HL-60/S4 treated with retinoic acid at 250 ng/mL for 4 days and 3 days (cell line): ENCODE results near the gene MAIP1.

Experiments used
- in situ Hi-C: fragments of 300-500 bp; cut with MboI; formaldehyde crosslinking; loops from 2 replicates; pipeline ENCODE4 v1.7.0; 2022; ENCODE audit warnings: low sequenced_read_pairs

MAIP1 gene

DNA sequence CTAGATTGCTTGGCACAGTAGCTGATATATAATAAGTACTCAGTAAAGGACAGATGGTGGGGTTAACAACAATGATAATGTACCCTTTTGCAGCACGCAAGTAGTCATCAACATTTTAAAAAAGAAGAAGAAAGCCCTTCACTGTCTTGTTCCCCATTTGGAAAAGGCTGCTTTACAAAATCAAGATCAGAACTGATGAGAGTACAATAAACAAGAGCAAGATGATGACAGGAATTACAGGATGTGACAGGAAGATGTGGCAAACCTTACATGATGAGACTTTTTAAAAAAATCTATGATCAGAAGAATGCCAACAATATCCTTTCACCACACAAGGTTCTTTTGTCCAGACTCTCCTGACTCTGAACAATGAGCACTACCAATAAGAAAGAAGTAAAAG lies 9.2 kb upstream of the MAIP1 start:
- in situ Hi-C loops, result no loop called here

DNA sequence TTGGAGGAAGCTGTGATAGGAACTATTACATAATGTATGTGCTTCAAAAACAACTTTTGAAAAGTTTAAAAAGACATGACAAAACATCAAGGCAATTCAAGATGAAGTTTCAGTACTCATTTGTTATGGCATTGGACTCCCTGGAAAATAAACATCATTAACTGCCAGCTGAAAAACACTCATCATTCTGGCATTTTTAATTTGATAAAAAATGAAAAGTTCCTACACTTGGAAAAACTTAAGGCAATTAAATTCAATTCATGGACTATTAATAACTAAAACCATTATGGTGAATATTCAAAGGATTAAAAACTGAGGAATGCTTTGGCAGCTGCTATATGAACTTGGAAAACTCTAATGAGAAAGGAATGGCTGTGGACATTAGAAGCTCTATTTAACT lies 8.5 kb upstream of the MAIP1 start:
- in situ Hi-C loops, result no loop called here

DNA sequence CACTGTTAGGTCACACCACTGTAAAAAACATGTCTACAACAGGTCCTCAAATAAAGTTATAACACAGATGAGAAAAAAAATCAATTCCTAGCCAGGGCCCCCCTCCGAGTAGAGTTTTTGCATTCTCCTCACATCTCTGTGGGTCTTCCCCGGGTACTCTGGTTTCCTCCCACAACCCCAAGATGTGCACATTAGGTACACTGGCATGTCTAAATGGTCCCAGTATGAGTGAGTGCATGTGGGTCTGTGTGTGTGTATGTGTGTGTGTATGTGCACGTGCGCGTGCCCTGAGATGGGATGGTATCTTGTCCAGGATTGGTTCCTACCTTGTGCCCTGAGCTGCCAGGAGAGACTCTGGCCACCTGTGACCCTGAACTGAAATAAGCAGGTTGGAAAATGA lies 5.0 kb upstream of the MAIP1 start:
- in situ Hi-C loops, result loop anchor here (25.0 kb wide), 1 partner anchor 762 kb away; no protein-coding TSS in a partner anchor

DNA sequence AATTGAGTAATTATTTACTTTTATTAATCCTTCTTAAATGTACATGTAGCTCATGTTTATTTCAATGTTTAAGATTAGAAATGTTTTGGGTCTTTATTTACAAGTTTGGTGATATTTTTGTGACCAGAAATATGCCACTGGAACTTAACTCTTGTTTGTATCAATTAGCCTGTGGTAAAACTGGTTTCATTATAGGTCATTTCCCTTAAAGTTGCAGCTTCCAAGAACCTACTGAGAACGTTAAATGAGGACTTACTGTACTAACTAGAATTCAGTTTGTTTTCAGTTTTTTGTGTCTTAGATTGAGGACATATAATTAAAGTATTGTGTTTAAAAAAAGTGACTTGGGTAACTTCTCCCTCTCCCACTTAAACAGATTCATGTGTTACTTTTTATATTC lies 4.4 kb upstream of the MAIP1 start:
- in situ Hi-C loops, result loop anchor here (25.0 kb wide), 1 partner anchor 761 kb away; no protein-coding TSS in a partner anchor

DNA sequence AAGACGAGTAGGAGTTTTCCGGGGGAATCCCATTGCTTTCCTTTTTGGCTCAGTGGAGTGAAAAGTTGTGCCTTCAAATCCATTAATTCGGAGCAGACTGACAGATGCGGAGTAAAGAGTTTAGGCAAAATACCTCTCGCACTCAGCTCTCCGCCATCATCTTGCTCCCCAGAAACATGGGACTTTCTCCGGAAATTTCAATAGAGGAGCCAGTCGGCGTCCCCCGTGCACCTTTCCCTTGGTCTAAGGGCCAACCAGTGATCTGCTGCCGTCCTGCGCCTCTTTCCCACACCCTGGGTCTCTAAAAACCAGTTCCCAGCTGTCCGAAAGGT lies 409 bp upstream of the MAIP1 start:
- in situ Hi-C loops, result loop anchor here (25.0 kb wide), 1 partner anchor 757 kb away; no protein-coding TSS in a partner anchor

DNA sequence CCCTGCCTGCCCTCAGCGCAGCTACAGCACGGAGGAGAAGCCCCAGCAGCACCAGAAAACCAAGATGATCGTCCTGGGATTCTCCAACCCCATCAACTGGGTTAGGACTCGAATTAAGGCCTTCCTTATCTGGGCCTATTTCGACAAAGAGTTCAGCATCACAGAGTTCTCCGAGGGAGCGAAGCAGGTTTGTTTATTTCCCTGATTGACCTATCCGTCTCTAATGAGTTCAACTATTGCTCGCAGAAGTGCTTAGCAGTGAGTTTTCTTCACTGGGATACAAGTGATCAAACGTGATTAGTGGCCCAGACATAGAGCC lies 639 bp downstream of the MAIP1 start:
- in situ Hi-C loops, result loop anchor here (25.0 kb wide), 1 partner anchor 756 kb away; no protein-coding TSS in a partner anchor

DNA sequence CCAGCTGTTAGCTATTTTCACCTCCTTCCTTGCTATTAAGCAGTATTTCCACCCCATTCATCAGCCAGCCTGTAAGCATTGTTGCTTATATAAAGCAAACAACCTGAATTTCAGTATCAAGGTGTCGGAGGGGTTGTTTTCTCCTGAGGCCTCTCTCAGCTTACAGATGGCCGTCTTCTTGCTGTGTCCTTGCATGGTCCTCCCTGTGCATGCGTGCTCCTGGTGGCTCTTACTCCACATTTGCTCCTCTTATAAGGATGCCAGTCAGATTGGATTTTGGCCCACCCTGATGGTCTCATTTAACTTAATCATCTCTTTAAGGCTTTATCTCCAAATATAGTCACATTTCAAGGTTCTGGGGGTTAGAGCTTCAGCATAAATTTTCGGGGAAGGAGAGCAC lies 2.6 kb downstream of the MAIP1 start:
- in situ Hi-C loops, result loop anchor here (25.0 kb wide), 1 partner anchor 754 kb away; no protein-coding TSS in a partner anchor

DNA sequence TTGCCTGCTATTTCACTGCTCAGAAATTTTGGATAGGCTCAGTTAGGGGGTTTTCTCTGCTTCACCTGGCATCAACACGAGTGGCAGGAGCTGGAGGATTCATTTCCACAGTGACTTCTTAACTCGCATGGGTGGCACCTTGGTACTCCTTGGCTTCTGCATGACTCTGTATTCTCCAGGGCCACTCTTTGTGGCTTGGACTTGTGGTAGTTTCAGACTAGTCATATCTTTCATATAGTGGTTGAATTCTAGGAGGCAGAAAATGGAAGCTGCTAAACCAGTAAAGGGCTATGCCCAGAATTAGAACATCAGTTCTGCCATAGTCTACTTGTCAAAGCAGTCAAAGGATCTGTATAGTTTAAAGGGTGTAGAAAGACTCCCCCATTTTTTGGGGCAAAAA lies 6.8 kb downstream of the MAIP1 start:
- in situ Hi-C loops, result loop anchor here (25.0 kb wide), 1 partner anchor 750 kb away; no protein-coding TSS in a partner anchor

DNA sequence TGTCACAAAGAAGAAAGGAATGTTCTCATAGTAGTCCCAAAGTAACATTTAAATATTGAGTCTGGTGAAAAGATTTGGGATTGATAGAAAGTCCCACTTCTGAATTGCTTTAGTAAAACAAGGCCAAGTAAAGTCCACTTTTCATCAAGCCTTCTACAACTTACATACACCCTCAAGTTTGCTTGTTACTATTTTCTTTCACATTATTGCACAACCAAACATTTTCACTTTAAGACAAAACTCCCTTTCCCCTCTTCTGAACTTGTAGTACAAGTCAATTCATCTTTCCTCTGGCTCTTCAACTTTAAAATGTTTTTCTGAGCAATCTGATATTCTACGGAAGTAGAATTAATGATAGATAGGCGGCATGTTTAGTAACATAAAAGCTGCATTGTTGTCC lies 11.0 kb downstream of the MAIP1 start:
- in situ Hi-C loops, result loop anchor here (25.0 kb wide), 1 partner anchor 746 kb away; no protein-coding TSS in a partner anchor

DNA sequence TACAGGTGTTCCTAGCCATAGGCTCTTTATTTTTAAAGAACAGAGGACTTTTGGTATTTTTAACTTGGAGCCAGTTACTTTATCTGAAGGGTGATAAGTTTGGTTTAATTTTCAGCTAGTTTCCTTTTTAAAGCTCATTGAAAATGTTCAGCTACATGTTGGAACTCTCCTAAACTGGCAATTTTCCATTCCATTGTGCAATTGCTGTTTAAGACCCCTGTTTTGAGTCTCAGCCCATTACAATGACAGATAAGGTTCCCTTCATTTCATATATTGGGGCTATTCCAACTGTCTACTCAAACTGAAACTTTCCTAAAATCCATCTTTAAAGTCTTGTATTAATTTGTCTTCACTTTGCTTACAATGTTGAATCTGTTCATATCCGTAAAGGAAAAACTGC lies 11.6 kb downstream of the MAIP1 start:
- in situ Hi-C loops, result loop anchor here (25.0 kb wide), 1 partner anchor 745 kb away; no protein-coding TSS in a partner anchor

DNA sequence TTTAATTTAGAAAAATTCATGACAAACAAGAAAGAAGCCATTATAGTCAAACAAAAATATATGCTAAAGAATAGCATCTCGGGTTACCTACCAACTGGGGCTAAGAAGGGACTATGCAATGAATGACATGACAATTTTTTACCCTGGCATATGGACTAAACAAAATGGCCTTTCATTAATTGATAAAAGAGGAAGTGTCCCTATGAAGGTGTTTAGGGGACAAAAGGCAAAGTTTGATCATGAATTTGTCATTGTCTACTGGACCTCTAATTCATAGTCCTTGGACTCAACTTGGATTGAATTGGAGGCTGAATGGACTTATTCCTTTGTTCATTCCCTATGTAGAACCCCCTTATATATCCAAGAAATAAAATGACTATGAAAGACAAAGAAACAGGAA lies 12.7 kb downstream of the MAIP1 start:
- in situ Hi-C loops, result loop anchor here (25.0 kb wide), 1 partner anchor 744 kb away; no protein-coding TSS in a partner anchor

DNA sequence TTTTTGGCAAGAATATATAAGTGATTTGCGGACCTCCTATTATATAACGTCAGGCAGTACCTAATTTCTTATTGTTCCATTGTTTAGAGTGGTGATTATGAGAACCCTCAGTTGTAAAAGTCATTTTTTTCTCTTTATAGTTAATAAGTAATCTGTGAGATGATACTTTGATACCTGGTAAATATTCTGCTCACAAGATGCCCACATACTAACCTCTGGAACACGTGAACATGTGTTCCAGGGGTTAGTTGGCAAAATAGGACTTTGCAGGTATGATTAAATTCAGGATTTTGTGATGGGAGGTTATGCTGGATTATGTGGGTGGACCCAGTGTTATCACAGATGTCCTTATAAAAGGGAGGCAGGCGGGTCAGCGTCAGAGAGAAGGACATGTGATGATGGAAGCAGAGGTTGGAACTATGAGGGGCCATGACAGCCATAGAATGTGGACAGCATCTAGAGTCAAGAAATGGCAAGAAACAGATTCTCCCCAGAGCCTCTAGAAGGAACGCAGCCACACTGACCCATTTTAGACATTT lies 16.8 kb downstream of the MAIP1 start:
- in situ Hi-C loops, result loop anchor here (25.0 kb wide), 1 partner anchor 740 kb away; no protein-coding TSS in a partner anchor

DNA sequence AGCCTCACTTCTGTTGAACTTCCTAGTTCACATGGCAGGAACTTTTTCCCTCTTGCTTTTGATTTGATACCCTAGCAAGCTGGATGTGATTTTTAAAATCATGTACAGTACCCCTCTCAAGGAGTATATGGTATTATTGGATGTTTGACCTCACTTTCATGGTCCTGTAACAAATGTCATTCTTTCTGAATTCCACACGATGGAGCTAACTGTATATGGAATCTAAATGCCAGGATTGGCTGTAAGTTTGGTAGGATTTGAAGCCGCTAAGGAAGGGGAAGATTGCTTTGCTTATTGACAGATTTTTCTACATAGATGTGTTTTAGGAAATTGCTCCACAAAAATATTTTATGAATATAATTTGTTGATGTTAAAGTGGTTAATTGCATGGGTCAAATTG lies 18.3 kb downstream of the MAIP1 start:
- in situ Hi-C loops, result loop anchor here (25.0 kb wide), 1 partner anchor 739 kb away; no protein-coding TSS in a partner anchor

DNA sequence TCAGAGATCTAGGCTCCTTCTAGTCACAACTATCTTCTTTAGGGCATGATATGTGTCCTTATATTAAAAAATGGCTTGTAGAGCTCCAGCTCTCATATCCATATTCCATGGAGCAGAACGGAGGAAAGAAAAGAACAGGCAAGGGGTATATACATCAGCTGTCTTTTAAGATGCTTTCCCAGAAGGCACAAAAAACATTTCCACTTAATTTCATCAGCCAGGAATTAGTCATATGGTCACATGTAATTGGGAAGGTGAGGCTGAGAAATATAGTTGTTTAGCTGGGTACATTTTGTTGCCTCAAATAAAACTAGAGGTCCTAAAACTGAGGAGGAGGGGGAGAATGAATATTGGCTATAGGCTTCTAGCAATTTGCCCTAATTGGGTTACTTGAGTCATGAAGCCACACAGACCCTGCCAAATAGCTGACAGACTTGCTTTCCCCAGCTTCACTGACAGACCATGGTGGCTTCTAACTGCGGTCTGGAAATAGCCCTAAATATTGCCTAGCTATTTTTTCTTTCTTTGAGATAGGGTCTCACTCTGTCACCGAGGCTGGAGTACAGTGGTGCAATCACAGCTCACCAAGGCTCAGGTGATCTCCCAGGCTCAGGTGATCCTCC lies 20.0 kb downstream of the MAIP1 start:
- in situ Hi-C loops, result loop anchor here (25.0 kb wide), 1 partner anchor 512 kb away; no protein-coding TSS in a partner anchor

DNA sequence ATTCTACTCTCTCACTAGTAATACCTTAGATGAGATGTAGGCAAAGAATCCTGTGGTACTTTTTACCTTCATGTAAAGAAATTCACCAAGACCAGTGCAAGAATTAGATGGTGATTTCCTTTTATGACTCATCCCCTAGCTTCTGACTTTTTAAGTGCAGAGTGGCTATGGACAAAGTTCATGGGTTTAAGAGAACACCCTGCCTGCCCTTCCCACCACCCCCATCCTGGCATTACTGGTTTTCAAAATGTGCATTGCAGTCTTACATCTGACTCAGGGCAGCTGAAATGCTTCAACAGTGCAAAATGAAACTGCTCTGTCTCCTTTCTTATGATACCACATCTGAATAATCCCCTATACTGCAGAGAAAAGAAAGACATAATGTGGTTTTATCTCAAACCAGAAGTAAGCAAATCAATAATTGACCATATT lies 22.6 kb downstream of the MAIP1 start:
- in situ Hi-C loops, result loop anchor here (25.0 kb wide), 1 partner anchor 509 kb away; no protein-coding TSS in a partner anchor

DNA sequence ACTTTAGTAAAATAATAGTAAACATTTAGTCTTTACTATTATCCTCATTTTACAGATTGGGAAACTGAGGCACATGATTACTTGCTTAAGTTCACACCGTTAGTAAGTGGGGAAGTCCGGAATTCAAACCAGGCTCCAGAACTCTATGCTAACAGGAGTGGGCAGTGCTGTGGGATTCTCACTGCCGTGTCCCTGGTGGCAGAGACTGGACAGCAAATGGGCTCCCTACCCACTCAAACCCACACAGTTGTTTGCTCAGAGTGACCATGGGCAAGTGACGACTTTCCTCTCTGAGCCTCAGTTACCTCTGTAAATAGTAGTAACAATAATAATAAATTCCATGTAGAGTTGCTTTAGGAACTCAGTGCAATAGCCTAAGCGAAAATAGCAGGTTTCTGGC lies 24.0 kb downstream of the MAIP1 start:
- in situ Hi-C loops, result loop anchor here (25.0 kb wide), 1 partner anchor 508 kb away; no protein-coding TSS in a partner anchor

DNA sequence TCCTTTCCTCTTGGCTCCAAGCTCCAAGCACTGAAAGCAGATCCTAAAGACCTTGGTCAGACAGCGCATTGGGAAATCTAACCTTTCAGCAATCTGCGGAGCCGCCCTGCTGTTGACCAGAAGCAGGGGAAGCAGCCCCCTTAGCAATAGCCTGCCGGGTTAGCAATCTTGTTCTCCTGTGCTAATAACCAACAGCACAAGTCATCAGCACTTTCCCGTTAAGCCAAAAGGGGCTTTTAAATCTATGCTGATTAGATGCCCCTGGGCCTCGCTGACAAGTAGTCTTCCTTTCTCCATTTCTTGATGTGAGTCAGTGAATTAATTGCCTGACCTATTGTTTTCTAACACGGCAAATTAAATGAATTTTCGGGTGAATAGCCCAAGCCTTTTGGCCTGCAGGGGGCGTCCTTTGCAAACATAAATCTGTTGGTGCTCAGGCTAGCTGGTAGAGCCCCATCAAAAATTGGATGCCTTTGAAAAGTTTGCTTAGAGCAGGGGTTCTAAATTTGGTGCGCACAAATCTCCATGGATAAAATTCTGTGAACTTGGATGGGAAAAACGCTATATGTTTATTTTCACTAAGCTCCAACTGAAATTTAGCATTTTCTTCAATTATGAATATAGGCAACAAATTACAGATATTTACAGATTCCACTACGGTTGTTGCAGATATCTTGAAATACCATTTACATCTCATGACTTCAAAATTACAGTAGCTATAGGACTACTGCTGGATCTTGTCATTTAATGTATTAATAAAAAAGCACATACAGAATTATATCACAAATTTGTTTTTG lies 24.6 kb downstream of the MAIP1 start:
- in situ Hi-C loops, result loop anchor here (25.0 kb wide), 1 partner anchor 507 kb away; no protein-coding TSS in a partner anchor

DNA sequence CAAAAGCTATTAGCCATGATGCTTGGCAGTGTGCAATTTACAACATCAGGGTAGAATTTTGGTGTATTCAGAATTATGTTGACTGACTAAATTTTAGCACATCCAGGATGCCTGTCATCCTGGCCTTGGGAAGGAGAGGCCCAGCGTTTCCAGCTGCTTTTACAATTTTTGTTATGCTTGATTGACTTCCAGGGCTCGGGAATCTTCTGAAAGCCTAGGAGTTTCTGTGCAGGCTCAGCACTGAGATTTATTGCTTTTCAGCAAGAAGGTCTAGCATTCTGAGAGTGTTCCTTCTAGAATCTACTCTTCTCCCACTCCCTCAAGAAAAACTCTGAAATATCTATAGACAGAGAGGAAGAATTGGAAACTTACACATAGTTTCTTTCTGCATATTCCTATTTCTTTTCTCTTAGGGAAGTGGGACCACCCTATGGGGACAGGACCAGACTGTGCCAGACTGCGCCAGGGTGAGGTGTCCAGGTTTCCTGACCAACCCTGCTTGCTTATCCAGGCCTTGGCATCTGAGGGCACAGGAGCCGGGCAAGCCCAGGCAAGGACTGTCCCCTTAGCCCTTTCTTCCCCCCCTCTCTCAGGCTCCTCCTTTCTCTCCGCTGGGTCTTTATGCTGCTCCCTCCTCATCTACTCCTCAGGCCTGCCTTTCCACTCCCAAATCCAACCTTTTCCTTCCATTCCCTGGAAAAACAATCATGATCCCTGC lies 26.9 kb downstream of the MAIP1 start:
- in situ Hi-C loops, result loop anchor here (25.0 kb wide), 1 partner anchor 505 kb away; no protein-coding TSS in a partner anchor

DNA sequence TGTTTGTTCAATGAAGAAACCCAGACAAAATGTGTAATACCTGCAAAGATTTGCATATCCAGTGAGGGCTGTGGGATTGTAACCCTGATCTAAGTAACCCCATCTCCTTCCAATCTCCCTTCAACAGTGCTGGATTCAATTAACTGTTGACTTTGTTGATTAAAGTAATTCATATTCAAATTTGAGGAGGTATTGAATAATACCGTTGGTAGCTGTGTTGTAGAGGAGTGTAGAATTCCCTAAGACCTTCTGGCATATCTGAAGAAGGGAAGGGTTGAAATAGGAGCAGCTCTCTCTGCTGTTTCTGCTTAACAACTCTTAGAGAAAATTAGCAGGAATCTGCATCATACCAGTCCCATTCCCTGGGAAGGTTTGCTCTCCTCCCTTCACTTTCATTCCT lies 28.2 kb downstream of the MAIP1 start:
- in situ Hi-C loops, result loop anchor here (25.0 kb wide), 1 partner anchor 504 kb away; no protein-coding TSS in a partner anchor

DNA sequence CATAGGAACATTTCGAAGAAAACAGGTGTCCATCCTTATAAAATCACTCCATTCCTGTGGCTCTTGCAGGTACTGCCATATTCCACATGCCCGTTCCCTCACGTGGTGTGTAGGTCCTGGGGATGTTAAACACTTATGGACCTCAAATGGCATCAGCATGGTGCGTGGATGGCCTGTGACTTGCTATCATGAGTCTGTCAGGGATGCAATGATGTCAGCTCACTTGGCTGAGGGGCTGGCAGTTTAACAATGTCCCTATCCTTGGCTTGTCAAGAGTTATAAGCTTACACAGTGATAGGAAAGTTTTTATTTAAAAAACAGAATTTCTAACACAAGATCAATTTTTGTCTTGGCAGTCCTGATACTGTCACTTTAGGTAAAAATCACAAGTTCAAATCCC lies 28.8 kb downstream of the MAIP1 start:
- in situ Hi-C loops, result loop anchor here (25.0 kb wide), 1 partner anchor 503 kb away; no protein-coding TSS in a partner anchor
